ENCODE data around the gene PSG7. TPM values are rescaled to one million over a fixed set of nuclear protein-coding genes. Genes with fewer than 3 reads are reported as not detected.
A peak's percentile ranks its signal among the peaks of the same experiment; 100 is the strongest.
"Not testable (repeated sequence)": the region's sequence is repeated elsewhere in the genome, so short reads cannot be mapped to it uniquely, and the experiment has no call there.

The PSG7 gene
- total RNA-seq, result not detected

- not testable (repeated sequence) for ATAC-seq (ENCODE audit: low FRiP score); DNase-seq (ENCODE audit: low spot score)
Measured at GRCh38 chr19:42937107-42937506, at the start of gene PSG7. Gene PSG7 (minus strand): TSS chr19:42937207. CDS start chr19:42937076, 131 bp downstream.

- no peak for DNase-seq (ENCODE audit: low spot score)
- TF ChIP-seq CTCF (IDR thresholded peaks at IDR 0.05), result no peak
- no peak for ATAC-seq (ENCODE audit: low FRiP score)
Measured at GRCh38 chr19:42985588-42985987, 48.6 kb upstream of the PSG7 start.

- not testable (repeated sequence) for ATAC-seq (ENCODE audit: low FRiP score); DNase-seq (ENCODE audit: low spot score)
Measured at GRCh38 chr19:42982111-42982510, 45.1 kb upstream of the PSG7 start.

GRCh38 chr19:42971451-42971850, 34.4 kb upstream of the PSG7 start:
- DNase-seq (ENCODE audit: low spot score); ATAC-seq (ENCODE audit: low FRiP score): not testable (repeated sequence)

GRCh38 chr19:42965176-42965575, 28.2 kb upstream of the PSG7 start:
- no peak for ATAC-seq (ENCODE audit: low FRiP score)
- no peak for TF ChIP-seq CTCF (IDR thresholded peaks at IDR 0.05)
- DNase-seq (ENCODE audit: low spot score), result no peak

GRCh38 chr19:42961119-42961518, 24.1 kb upstream of the PSG7 start:
- DNase-seq (ENCODE audit: low spot score) (no peak), ATAC-seq (ENCODE audit: low FRiP score) (no peak)
- TF ChIP-seq CTCF (IDR thresholded peaks at IDR 0.05), result no peak

GRCh38 chr19:42952126-42952525, 15.1 kb upstream of the PSG7 start:
- not testable (repeated sequence) for DNase-seq (ENCODE audit: low spot score)

GRCh38 chr19:42951476-42951875, 14.5 kb upstream of the PSG7 start:
- not testable (repeated sequence) for DNase-seq (ENCODE audit: low spot score); ATAC-seq (ENCODE audit: low FRiP score)

More at GRCh38 chr19:42952126-42952525, 15.1 kb upstream of the PSG7 start:
- not testable (repeated sequence) for ATAC-seq (ENCODE audit: low FRiP score)

- no peak for TF ChIP-seq CTCF (IDR thresholded peaks at IDR 0.05)
- ATAC-seq (ENCODE audit: low FRiP score) (no peak), DNase-seq (ENCODE audit: low spot score) (no peak)
Measured at GRCh38 chr19:42942187-42942789, 5.3 kb upstream of the PSG7 start.

- DNase-seq (ENCODE audit: low spot score), result not testable (repeated sequence)
Measured at GRCh38 chr19:42934726-42935125, 2.3 kb downstream of the PSG7 start.

GRCh38 chr19:42934183-42934582, 2.8 kb downstream of the PSG7 start:
- not testable (repeated sequence) for DNase-seq (ENCODE audit: low spot score); ATAC-seq (ENCODE audit: low FRiP score)

More at GRCh38 chr19:42934726-42935125, 2.3 kb downstream of the PSG7 start:
- not testable (repeated sequence) for ATAC-seq (ENCODE audit: low FRiP score)

- not testable (repeated sequence) for ATAC-seq (ENCODE audit: low FRiP score)
Measured at GRCh38 chr19:42933412-42933811, 3.6 kb downstream of the PSG7 start.

GRCh38 chr19:42932485-42933101, 4.4 kb downstream of the PSG7 start:
- ATAC-seq (ENCODE audit: low FRiP score); DNase-seq (ENCODE audit: low spot score): not testable (repeated sequence)

More at GRCh38 chr19:42933412-42933811, 3.6 kb downstream of the PSG7 start:
- not testable (repeated sequence) for DNase-seq (ENCODE audit: low spot score)

- ATAC-seq (ENCODE audit: low FRiP score), result not testable (repeated sequence)
- peak; percentile 26 for DNase-seq (ENCODE audit: low spot score)
Measured at GRCh38 chr19:42930214-42930613, 6.8 kb downstream of the PSG7 start.

Data from omental fat pad (tissue), 4 donors.